MM.1S (cell line): ENCODE data around the gene RNF138.

Experiments
- DNase-seq: peaks from one replicate; pipeline ENCODE4 v3.0.0-alpha.2; 2015
- H2AFZ ChIP-seq: fragments of 300-600 bp; sonication (generic); 2 replicates; pipeline ENCODE4 v1.6.0; 2016; ENCODE audit warnings: antibody characterized with exemption, low read length
- H3F3A ChIP-seq: fragments of 300-600 bp; sonication (generic); 2 replicates; pipeline ENCODE4 v1.6.1; 2016; ENCODE audit warnings: mild to moderate bottlenecking, antibody characterized with exemption, low read length, moderate library complexity, mixed read lengths; ENCODE audit not compliant: insufficient read depth
- H3K27ac ChIP-seq: fragments of 300-600 bp; sonication (generic); 2 replicates; pipeline ENCODE4 v1.5.1; 2016; ENCODE audit warnings: mild to moderate bottlenecking, low read length
- H3K27me3 ChIP-seq: fragments of 300-600 bp; sonication (generic); replicated peaks from 2 replicates; pipeline ENCODE4 v1.6.0; 2016; ENCODE audit warnings: low read length; ENCODE audit not compliant: insufficient read depth
- H3K36me3 ChIP-seq: fragments of 300-600 bp; sonication (generic); replicated peaks from 2 replicates; pipeline ENCODE4 v1.6.1; 2016; ENCODE audit warnings: mild to moderate bottlenecking, low read length, mixed read lengths; ENCODE audit not compliant: insufficient read depth
- H3K4me1 ChIP-seq: fragments of 300-600 bp; sonication (generic); 2 replicates; pipeline ENCODE4 v1.6.1; 2016; ENCODE audit warnings: low read length, mixed read lengths
- H3K4me2 ChIP-seq: fragments of 300-600 bp; sonication (generic); 2 replicates; pipeline ENCODE4 v1.6.0; 2016; ENCODE audit warnings: low read depth, low read length
- H3K4me3 ChIP-seq: fragments of 300-600 bp; sonication (generic); 2 replicates; pipeline ENCODE4 v1.5.1; 2016; ENCODE audit warnings: low read length, mixed read lengths
- H3K79me2 ChIP-seq: fragments of 300-600 bp; sonication (generic); 2 replicates; pipeline ENCODE4 v1.6.1; 2016; ENCODE audit warnings: mixed run types, low read length, mixed read lengths
- H3K9ac ChIP-seq: fragments of 300-600 bp; sonication (generic); 2 replicates; pipeline ENCODE4 v1.6.1; 2016; ENCODE audit warnings: low read length, mixed read lengths
- H3K9me2 ChIP-seq: fragments of 300-600 bp; sonication (generic); replicated peaks from 2 replicates; pipeline ENCODE4 v1.6.1; 2016; ENCODE audit warnings: mild to moderate bottlenecking, low read length, mixed read lengths; ENCODE audit not compliant: insufficient read depth
- H3K9me3 ChIP-seq: fragments of 300-600 bp; sonication (generic); replicated peaks from 2 replicates; pipeline ENCODE4 v1.6.1; 2016; ENCODE audit warnings: mild to moderate bottlenecking, low read length, mixed read lengths; ENCODE audit not compliant: insufficient read depth
- H4K20me1 ChIP-seq: fragments of 300-600 bp; sonication (generic); 2 replicates; pipeline ENCODE4 v1.6.1; 2016; ENCODE audit warnings: mild to moderate bottlenecking, low read length, moderate library complexity, mixed read lengths; ENCODE audit not compliant: insufficient read depth
- CTCF ChIP-seq: fragments of 300-600 bp; sonication (generic); IDR thresholded peaks from 2 replicates; pipeline ENCODE4 v1.5.1; 2016; ENCODE audit warnings: antibody characterized with exemption, low read length, mixed read lengths
- EZH2 ChIP-seq: fragments of 300-600 bp; sonication (generic); optimal IDR thresholded peaks from 2 replicates; pipeline ENCODE3; 2017; ENCODE audit warnings: low read depth, mild to moderate bottlenecking, antibody characterized with exemption, low read length, mixed read lengths
- EZH2phosphoT487 ChIP-seq: fragments of 300-600 bp; sonication (generic); IDR thresholded peaks from 2 replicates; pipeline ENCODE4 v1.6.1; 2018; ENCODE audit warnings: antibody characterized with exemption, low read length

Gene RNF138

DNA sequence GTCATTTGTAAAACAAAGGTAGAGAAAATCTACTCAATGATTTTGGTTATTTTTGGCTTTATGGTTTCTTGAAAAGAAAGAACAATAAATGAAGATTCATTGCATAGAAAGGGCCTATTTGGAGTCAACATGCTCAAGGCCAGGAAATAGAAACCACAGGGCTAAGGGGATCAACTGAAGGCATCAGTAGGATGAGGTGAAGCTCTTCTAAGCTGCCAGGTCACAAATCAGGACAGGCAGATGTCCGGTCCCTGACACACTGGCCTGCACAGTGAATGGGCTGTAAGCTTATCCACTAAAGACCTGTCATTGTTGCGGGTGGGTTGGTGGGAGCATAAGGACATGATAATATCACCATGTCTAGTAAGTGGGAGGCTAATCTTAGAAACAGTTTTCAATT is 31.6 kb upstream of the RNF138 start:
- Histone ChIP-seq H3K27ac (no peak overlapping the region), H3F3A (no peaks in the 10 kb centered on the region), H3K4me2 (no peak overlapping the region), H4K20me1 (no peaks in the 10 kb centered on the region), H3K4me1 (no peaks in the 10 kb centered on the region), H3K9ac (no peak overlapping the region), H3K4me3 (no peak overlapping the region), H3K36me3 (no peaks in the 10 kb centered on the region), H3K9me2 (no peaks in the 10 kb centered on the region), H3K27me3 (no peaks in the 10 kb centered on the region), H2AFZ (no peak overlapping the region), H3K9me3 (no peaks in the 10 kb centered on the region), H3K79me2 (no peaks in the 10 kb centered on the region)
- no peak for TF ChIP-seq CTCF
- TF ChIP-seq EZH2: no peak
- TF ChIP-seq EZH2phosphoT487: no peak
- DNase-seq: no peak

GRCh38 chr18:32067375-32068167 is 24.1 kb upstream of the RNF138 start:
- Histone ChIP-seq H3K9ac (no peak overlapping the region), H3K36me3 (no peaks in the 10 kb centered on the region), H3K4me3 (no peak overlapping the region), H3K27me3 (no peaks in the 10 kb centered on the region), H3K4me2 (no peak overlapping the region), H2AFZ (no peak overlapping the region), H3K79me2 (no peaks in the 10 kb centered on the region), H4K20me1 (no peaks in the 10 kb centered on the region), H3F3A (no peaks in the 10 kb centered on the region), H3K9me2 (no peaks in the 10 kb centered on the region), H3K4me1 (no peaks in the 10 kb centered on the region), H3K9me3 (no peaks in the 10 kb centered on the region), H3K27ac (no peak overlapping the region)
- no peak for TF ChIP-seq EZH2
- TF ChIP-seq EZH2phosphoT487: no peak
- TF ChIP-seq CTCF: no peak
- DNase-seq: no peak

- no peak overlapping the region for H2AFZ ChIP-seq
- H4K20me1 ChIP-seq: no peaks in the 10 kb centered on the region
- no peak overlapping the region for H3K4me3 ChIP-seq
- no peaks in the 10 kb centered on the region for H3K27me3 ChIP-seq
- peak; percentile 14 for DNase-seq
- H3K4me1 ChIP-seq: no peaks in the 10 kb centered on the region
- H3K36me3 ChIP-seq: no peaks in the 10 kb centered on the region
- H3K27ac ChIP-seq: no peak overlapping the region
- TF ChIP-seq CTCF: peak; percentile 47
- TF ChIP-seq EZH2phosphoT487: no peak
- no peak for TF ChIP-seq EZH2
- no peaks in the 10 kb centered on the region for H3F3A ChIP-seq
- H3K9ac ChIP-seq: no peak overlapping the region
- H3K4me2 ChIP-seq: no peak overlapping the region
- H3K79me2 ChIP-seq: no peaks in the 10 kb centered on the region
- H3K9me3 ChIP-seq: no peaks in the 10 kb centered on the region
- H3K9me2 ChIP-seq: no peaks in the 10 kb centered on the region
These were observed 19.4 kb upstream of the RNF138 start for GRCh38 chr18:32072321-32072720.
